Diencephalon (tissue), 1 donor: Measurements from ENCODE around the gene KCNJ16. TPM values are rescaled to one million over a fixed set of nuclear protein-coding genes. Genes with fewer than 3 reads are reported as not detected.

Source experiments
- total RNA-seq: library from RNA; depleted of rRNA; stranded (reverse); fragments of >200 nt; gene quantifications from one replicate; pipeline ENCODE4 v1.2.3, GENCODE V29; 2014

Gene KCNJ16
- 53.1 TPM for total RNA-seq

GRCh38 chr17:70074956-70075355 is at the start of gene KCNJ16:
TSS of gene KCNJ16 (plus strand) at chr17:70075225. CDS start at chr17:70132088, 56,863 bp downstream.

GRCh38 chr17:70168977-70169708 is 94.1 kb downstream of the KCNJ16 start, which contains the start of gene KCNJ2:
TSS of gene KCNJ2 (plus strand) at chr17:70169532. CDS start at chr17:70175040, 5,508 bp downstream.

Other genes starting within 250 kb of the KCNJ16 start
- 15.5 TPM for gene KCNJ2, start 94.3 kb downstream of the KCNJ16 start, total RNA-seq